Measurements from ENCODE around the gene GSS.

The GSS gene

DNA sequence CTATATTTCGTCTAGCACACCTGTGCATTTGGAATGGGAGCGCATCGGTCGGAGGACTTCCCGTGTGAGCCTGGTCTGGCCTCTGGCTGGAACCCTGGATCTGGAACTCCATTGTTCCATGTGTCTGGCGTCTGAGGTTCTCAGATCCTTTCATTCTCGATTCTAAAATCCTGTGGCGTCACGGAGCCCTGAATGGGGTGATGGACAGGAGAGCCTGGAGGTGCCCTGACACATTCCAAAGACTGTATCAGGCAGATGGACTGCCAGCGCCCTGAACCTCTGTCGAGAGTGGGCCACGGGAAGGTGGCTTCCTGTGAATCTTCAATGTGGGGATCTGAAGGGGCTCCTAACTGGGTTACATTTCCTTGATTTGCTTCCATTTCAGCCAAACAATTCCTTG lies 20.7 kb upstream of the GSS start:
- DNase-seq, result no peak

DNA sequence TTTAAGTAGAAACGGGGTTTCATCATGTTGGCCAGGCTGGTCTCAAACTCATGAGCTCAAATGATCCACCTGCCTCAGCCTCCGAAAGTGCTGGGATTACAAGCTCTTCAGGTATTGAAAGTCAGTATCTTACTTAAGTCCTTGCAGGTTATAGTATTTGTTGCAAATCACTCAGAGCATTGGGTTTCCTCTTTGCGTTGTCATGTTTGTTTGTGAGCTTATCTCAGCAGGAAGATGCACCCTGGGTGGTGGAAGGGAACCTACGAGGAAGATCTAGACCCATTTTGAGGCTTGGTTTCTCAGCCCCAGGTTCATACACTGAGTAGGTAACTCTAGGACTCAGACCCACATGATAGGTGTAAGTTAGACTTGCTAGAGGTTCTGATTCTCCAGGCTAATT lies 18.6 kb upstream of the GSS start:
- DNase-seq, result no peak

DNA sequence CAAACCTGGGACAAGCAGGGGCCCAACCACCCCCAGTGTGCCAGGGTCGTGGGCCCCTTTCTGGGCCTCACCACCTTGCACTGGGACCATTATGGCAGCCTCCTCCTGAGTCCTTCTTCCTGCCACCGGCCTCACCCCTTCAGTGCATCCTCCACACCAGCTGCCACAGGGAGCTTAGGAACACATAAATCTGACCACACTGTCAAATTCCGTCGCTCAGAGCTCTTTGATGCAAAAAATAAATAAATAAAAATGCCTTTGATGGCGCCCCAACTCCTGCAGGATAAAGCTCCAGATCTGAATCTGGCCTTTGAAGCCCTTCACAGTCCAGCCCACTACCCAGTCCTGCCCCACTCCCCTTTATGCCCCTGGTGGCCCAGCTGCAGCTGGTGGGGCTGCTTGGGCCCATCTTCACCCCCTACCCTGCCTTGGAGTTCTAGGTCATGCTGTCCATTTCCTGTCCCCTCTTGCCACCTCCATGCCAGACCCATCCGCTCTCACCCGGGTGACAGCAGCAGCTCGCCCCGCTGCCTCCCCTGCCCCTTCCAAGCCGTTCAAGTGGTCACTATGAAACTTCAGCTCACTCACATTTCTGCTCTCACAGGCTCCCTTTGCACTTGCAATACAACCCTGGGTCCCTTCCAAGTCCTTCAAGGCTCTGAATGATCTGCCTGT lies 16.1 kb upstream of the GSS start:
- no peak for DNase-seq

DNA sequence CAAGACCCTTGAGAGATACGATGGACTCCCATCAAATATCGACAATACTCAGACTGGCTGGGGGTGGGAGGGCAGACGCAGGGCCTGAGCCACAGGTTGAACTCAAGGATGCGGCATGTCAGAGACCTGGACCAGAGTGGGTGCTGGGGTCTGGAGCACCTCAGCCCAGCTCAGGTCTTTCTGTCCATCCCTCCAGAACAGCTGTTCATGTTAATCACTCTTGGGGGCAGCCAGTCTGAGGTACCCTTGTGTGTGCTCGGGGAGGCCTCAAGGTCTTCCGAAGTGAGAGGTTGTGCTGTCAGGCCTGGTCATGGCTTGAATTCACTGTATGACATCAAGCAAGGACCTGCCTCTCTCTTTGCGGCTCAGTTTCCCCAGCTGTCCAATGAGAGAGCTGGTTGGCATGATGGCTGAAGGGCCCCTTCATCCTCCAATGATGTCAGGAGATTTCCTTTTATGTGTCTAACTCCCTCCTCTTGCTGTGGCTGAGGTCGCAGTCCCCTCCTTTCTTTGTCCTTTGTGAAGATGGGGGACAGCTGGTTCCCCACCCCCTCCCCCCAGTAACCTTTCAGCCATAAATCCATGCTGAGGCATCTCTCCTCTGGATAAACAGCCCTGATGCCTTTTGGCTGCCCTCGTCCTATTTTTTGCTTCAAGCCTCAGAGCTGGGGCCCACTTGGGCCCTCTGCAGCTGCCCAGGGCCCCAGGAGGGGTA lies 15.4 kb upstream of the GSS start:
- DNase-seq, result no peak

DNA sequence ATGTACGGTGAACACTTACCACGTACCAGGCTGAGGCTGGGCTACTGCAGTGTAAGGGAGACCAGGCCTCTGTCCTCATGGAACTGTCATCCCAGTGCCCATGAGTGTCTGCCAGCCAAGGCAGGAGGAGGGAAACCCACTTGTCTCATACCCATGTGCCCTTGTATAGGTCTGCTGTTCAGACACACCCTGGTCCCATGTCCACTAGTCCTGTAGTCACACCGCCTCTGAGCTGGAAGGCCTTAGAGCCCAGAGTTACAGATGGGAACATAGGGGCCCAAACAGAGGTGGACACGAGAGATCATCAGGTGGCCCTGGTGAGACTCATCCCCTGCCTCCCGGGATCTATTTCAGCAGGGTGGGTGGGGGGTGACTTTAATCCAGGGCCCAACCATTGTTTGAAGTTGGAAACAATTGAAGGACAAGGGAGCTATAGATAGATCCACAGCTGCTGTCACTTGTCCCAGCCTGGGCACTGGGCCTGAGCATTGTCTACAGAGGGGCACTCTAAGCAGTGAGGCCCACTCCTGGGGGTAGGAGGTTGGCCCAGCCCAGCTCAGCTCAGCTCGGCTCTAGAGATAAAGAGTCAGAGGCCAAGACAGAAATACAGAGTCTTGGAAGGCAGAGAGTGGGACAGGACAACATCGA lies 14.7 kb upstream of the GSS start:
- DNase-seq, result no peak

DNA sequence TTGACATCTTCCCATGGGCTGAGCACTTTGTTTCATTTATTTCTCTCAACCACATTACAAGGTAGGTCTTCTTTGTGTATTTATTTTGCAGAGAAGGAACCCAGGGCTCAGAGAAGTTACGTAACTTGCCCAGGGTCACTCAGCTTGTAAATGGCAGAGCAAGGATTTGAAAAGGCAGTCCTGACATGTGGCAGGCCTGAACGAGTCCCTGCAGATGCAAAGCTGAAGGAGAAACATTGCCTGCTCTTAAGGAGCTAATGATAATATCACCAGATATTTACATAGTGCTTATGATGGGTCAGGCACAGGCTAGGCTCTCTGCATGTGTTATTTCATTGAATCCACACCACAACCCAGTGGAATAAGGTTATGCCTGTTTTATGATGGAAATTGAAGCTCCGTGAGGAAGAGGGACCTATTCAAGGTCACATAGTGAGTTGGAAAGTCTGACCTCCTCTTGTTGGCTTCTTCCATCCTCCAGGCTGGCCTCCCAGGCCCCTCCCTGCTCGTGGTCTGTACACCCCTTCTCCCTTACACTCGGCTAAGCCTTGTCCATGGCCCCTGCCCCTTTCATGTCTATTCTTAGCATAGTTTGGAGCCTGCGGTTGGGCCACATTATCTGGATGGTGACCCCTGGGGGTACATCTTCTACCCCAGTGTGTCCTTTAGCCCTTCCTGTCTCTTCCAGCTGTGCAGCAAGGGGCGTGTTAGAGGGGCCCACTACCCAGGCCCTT lies 12.6 kb upstream of the GSS start:
- DNase-seq, result no peak

DNA sequence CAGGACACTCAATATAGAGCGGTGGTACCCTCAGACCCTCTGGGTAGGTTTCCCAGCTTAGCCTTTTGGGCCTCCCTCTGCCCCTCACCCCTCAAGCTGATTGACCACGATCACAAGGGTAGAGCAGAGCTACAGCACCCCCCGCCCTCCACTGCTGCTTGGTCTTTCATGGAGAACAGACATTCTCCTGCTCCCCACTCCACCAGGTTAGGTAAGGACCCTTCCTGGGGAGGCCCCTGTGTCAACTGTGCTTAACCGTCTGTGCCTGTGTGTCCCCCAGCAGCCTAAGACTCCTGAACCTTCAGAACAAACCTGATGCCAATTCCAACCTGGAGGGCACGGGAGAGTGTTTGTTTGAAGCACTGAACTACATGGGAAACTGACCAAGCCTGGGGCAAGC lies 11.8 kb upstream of the GSS start:
- DNase-seq, result no peak

DNA sequence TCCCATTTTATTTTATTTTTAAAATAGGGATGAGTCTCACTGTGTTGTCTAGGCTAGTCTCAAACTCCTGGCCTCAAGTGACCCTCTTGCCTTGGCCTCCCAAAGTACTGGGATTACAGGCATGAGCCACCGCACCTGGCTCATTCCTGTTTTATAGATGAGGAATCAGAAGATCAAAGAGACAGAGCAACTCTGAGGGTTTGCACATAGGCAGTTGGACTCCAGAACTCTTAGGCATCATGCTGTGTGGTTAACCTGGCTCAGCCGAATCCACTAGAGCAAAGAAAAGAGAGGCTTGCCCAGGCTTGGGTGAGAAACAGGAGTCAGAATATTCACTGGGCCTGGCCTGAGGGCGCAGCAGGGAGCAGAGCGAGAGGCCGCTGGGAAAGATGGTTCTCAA lies 9.4 kb upstream of the GSS start:
- no peak for DNase-seq

DNA sequence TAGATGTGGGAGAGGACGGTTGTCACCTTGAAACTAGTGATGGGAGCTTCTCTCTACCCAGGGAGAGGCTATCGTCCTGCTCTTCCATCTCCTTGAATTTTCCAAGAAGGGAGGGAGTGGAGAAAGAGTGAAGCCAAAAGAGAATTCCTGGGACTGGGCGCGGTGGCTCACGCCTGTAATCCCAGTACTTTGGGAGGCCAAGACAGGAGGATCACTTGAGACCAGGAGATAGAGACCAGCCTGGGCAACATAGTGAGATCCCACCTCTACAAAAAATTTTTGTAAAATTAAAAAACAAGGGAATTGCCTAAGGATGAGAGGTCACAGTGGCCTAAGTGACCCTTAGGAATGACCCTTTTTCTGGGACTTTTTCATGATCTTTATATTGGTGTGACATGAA lies 8.9 kb upstream of the GSS start:
- no peak for DNase-seq

DNA sequence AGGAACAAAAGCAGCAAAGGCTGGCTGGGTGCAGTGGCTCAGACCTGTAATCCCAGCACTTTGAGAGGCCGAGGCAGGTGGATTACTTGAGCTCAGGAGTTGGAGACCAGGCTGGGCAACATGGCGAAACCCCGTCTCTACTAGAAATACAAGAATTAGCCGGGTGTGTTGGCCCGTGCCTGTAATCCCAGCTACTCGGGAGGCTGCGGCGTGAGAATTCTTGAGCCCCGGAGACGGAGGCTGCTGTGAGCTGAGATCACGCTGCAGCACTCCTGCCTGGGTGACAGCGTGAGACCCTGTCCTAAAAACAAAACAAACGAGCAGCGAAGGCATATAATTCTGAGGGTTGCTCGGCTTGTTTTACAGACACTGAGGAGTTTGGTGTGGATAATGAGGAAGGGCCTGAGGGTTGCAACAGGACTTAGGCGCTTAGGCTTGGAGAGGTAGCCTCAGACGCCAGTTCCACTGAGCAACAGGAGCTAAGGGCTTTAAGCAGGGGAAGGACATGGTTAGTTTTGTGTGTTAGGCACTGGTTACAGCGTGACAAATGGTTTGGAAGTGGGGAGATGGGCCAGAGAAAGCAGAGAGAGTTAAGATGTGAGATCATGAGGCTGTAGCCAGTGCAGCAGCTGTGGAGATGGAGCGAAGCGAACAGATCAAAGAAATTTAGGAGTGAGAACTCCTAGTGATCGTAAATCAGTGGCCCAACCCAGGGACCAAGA lies 1.3 kb upstream of the GSS start:
- no peak for DNase-seq

DNA sequence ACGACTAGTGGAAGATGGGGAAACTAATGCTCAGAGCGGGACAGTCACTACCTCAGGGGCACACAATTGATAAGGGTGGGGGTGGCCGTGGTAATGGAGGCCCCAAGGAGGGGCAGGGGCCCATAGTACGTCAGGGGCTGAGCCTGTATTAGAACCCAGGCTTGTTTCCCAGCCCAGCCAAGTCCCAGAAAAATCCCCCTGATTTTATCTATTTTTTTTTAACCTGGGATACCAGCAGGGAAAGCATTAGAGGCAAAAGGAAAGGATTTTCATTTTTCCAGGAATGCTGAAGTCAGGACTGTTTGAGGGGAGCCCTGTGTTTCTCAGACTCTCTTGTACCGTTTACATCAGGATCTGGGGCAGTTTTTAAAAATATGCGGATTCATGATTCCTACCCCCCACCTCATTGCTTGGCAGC lies 444 bp upstream of the GSS start:
- DNase-seq, result no peak

DNA sequence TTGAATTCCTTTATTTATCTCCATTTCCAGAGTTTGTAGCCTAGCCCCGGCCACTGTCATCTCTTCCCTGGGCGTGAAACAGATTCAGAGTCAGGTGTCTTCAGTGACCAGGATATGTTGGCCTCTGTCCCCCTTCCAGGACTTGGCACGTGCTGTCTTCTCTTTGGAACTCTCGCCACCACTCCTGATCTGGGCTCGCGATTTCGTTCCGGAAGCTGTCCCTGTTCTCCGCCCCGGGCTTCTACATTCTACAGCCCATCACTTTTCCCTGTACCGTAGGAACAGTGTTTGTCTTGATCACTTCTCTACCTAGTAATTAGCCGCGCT lies 739 bp downstream of the GSS start:
- no peak for DNase-seq

DNA sequence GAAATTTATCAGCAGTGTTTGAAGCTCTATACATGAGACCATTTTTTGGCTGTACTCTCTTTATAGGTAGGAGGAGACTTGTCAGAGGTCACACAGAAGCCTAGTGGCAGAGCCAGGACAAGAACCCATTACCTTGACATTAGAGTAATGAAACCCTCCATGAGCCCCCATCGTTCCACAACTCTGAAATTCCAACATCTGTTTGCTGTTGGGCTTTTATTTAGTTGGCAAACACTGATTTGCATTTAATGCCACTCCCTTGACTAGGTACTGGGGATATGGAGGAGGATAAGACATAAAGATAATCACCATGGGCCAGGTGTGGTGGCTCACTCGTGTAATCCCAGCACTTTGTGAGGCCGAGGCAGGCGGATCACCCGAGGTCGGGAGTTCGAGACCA lies 1.6 kb downstream of the GSS start:
- no peak for DNase-seq

DNA sequence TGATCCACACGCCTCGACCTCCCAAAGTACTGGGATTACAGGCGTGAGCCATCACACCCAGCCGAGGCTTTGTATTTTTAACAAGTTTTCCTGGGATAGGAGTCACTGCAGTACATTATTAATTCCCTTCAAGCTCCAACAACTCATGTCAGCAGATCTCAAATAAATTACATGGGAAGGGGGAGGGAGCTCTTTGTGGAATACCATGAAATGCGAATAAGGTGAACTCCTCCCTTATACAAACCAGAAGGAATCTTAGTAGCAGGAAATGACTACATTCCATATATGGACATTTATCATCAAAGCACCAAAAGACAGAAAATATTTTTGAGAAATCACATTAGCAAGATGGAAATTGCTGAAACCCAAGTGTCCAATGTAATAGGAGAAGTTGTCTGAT lies 2.9 kb downstream of the GSS start:
- DNase-seq, result no peak

DNA sequence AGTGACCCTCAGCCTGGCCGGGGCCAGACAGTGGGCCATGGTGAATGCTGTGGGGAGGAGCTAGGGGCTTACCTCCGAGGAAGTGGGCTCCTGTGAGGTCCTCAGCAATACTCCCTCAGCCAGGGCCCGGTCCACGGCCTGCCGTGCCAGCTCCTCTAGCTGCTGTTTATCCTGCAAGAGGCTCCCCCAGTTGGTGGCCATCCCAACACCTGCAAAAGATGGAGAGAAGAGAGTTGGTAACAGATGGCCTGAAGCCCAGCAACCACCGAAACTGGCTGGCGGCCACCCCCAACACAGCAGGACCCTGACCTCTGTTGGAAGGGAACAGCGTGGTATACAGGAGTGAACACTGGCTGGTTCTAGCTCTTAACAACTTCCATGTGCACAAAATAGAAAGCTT lies 4.0 kb downstream of the GSS start:
- DNase-seq, result no peak

DNA sequence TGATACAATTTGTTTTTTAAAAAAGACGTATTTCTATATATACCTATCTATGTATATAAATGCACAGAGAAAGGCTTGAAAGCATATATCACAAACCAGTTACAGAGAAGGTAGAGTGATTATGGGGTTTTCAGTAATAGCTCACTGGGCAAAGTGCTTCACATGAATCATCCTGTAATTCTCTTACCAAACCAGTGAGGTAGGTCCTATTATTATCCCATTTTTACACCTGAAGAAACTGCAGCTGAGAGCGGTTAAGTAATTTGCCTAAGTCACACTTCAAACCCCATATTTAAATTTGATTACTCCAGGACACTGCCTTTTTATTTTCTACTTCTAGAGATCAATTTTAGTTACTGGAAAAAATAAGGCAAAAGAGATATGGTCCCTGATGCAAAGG lies 4.4 kb downstream of the GSS start:
- no peak for DNase-seq

DNA sequence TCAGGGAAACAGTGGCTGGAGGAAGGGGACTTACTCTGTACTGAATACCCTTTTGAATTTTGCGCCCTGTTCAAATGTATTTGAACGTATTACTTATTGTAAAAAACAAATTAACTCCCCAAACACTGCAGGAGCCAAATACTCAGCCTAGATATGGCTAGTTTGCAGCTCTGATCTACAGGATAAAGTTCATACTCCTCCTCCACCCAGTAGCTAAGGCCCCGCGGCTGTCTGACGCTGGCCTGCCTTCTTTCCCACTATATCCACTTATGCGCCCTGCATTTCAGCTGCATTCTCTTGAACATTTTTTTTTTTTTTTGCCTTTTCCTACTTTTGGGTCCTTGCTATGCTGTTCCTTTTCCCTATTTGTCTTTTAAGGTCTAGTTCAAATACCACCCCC lies 6.5 kb downstream of the GSS start:
- DNase-seq, result no peak

DNA sequence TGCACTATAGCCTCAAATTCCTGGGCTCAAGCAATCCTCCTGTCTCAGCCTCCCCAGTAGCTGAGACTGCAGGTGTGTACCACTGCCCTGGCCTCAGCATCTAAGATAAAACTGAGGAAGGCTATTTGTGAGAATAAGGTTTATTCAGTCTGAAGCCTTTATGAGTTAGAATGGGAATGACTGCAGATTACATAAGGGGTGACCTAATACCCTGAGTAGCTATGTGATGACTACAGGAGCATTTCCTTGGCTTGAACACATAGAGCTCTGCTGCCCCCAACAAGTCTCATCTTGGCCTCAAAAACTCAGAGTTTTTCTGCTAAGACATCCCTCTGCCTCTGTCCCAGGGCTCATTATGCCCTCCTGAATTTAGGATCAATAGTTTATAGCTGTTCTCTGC lies 7.6 kb downstream of the GSS start:
- no peak for DNase-seq

DNA sequence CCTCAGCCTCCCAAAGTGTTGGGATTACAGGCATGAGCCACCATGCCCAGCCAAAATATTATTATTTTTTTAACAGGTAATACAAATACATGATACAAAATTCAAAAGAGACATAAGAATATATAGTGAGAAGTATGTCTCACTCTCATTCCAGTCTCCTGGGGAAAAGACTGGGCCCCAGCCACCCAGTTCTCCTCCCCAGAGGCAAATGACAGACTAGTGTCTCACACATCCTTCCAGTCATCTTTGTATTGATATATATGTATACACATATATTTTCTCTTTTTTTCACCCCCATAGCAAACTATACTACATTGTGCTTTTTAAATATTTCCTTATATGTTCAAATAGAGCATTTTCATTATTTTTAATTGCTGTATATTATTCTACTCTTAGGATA lies 8.3 kb downstream of the GSS start:
- no peak for DNase-seq

DNA sequence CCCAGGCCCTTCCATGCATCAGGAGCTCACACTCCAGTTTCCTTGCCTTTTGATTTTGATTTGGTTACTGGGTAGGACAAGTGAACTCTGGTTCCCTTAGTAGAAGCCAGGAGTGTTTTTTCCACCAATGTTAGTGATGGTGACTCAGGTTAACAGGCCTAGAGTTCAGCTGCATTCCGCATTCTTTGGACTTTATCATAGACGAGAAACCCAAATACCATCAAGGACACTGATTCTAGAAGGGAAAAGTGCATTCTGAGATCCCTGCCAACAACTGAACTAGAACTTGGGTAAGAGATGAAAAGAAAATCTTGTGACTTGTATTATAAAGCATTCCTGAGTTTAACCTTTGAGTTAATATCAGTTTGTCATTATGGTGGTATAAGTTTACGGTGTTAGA lies 8.9 kb downstream of the GSS start:
- DNase-seq, result no peak

DNA sequence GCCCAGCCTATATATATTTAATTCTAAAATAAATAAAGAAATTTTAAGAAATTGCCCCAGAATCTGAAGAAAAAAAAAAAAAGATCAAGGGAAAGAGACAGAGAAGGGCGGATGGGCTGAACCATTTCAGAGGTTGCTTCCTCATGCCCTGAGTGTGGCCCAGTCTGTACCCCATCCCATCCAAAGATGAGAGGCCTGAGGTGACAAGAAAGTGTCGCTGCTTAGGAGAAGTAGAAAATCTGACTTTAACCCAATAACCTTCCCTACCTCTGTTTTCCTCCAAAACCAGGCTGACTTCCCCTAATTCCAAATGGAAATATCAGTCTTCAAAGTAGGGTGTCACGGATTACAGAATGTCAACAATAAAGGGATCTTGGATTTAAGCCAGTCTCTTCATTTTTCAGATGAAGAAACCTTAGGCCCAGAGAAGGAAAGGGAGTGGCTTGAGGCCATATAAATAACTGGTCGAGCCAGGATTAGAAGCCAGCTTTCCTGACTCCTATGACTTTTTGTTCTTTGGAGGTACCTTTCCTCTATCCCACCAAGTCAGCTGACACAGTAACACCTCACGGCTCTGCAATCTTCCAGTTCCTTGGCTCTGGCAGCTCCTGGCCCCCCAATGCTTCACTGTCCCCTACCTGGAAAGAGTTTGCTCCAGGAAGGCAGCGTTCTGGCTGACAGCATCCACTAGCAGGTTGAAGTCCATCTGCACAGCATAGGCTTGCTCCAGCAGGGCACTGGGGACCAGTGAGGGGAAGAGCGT lies 10.1 kb downstream of the GSS start:
- no peak for DNase-seq

DNA sequence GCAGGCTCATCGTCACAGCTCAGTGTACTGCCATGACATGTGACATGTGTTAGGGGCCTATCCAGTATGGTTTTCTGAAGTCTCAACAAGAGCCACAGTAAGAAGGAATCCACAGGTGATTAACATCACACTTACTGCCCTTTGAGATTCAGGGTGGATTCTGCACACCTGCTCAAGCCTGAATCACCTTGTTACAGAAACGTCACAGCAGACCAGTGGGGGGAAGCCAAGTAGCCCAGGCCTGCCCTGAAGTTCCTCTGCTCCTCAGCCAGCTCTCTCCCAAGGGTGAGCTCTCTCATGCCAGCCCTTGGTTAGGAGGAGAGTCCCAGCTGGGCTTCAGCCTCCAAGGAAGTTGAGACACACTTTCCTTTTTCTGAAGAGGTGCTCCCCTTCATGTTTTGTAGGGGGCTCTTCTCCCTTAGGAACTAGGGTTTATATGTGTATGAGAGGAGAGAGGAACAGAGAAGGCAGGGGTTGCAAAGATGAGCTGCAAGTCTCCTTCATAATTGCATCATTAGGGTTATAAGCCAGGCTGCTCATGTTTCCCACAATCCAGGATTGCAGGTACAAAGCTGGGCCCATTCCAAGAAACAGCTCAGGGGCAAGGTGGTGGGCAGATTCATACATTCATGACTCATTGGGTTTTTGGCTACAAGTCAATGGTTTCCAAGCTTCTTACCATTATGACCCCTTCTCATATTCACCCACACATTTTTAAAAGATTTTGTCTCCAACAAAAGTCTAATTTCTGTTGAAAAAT lies 11.6 kb downstream of the GSS start:
- no peak for DNase-seq

Data from activated effector memory CD4-positive, alpha-beta T cell treated with Interleukin-2 at 50 U/mL for 16 hours (primary cell).